SK-N-SH (cell line): ENCODE measurements around the gene RAPGEF3. TPM values are rescaled to one million over a fixed set of nuclear protein-coding genes. Genes with fewer than 3 reads are reported as not detected.

Experiments
- CTCF ChIA-PET: fragments of 300-600, 350-600 bp; formaldehyde crosslinking; extraction: SDS; loops from one replicate; lab custom pipeline; 2021; lab: Yijun Ruan, JAX
- POLR2A ChIA-PET: fragments of 350-600 bp; sonication (Branson Sonifier 250); formaldehyde crosslinking; extraction: SDS; loops from one replicate; lab custom pipeline; 2020; ENCODE audit warnings: antibody characterized with exemption, inconsistent platforms; lab: Yijun Ruan, JAX
- DNase-seq: peaks from one replicate; pipeline ENCODE4 v3.0.0; 2012
- H2AFZ ChIP-seq: fragments of 200-600 bp; sonication (generic); 2 replicates; pipeline ENCODE4 v1.8.1; 2016; ENCODE audit warnings: antibody characterized with exemption, mild to moderate bottlenecking, low read depth
- H3F3A ChIP-seq: fragments of 200-600 bp; sonication (generic); replicated peaks from 2 replicates; pipeline ENCODE3; 2016; ENCODE audit warnings: antibody characterized with exemption, mild to moderate bottlenecking; ENCODE audit not compliant: insufficient read depth
- H3K27ac ChIP-seq, 2 experiments: fragments of 200-500 bp in 1 of 2; fragments of 200-600 bp in 1 of 2; sonication (Bioruptor generic) in 1 of 2; sonication (generic), shearing (Covaris generic) in 1 of 2; 2 replicates each; pipeline versions ENCODE4 v1.5.1 to v1.6.1; 2014 to 2016; ENCODE audit warnings: low read depth in 2 of 2, inconsistent platforms in 1 of 2, low read length in 1 of 2, mild to moderate bottlenecking in 1 of 2, mixed read lengths in 1 of 2
- H3K27me3 ChIP-seq: fragments of 200-600 bp; sonication (generic), shearing (Covaris generic); 2 replicates; pipeline ENCODE4 v1.6.1; 2016; ENCODE audit warnings: mixed run types; ENCODE audit not compliant: insufficient read depth
- H3K36me3 ChIP-seq, 2 experiments: fragments of 200-500 bp in 1 of 2; fragments of 200-600 bp in 1 of 2; sonication (Bioruptor generic) in 1 of 2; sonication (generic) in 1 of 2; replicated peaks in 1 of 2; 2 replicates each; pipeline versions ENCODE3 to v1.5.1; 2014 to 2016; ENCODE audit warnings: low read length in 1 of 2, mild to moderate bottlenecking in 1 of 2; ENCODE audit not compliant: insufficient read depth in 2 of 2, control insufficient read depth in 1 of 2
- H3K4me1 ChIP-seq, 2 experiments: fragments of 200-500 bp in 1 of 2; fragments of 200-600 bp in 1 of 2; sonication (Bioruptor generic) in 1 of 2; sonication (generic), shearing (Covaris generic) in 1 of 2; 2 replicates each; pipeline versions ENCODE4 v1.5.1 to v1.6.1; 2014 to 2016; ENCODE audit warnings: low read depth in 1 of 2, low read length in 1 of 2, mixed run types in 1 of 2; ENCODE audit not compliant: insufficient read depth in 2 of 2, control insufficient read depth in 1 of 2
- H3K4me2 ChIP-seq: fragments of 200-600 bp; sonication (generic), shearing (Covaris generic); 2 replicates; pipeline ENCODE4 v1.6.1; 2017; ENCODE audit warnings: mixed run types
- H3K4me3 ChIP-seq, 2 experiments: fragments of 200-500 bp in 1 of 2; fragments of 200-600 bp in 1 of 2; sonication (Bioruptor generic) in 1 of 2; sonication (generic), shearing (Covaris generic) in 1 of 2; 2 replicates each; pipeline versions ENCODE4 v1.5.1 to v1.8.1; 2014 to 2016; ENCODE audit warnings: low read depth in 2 of 2, inconsistent platforms in 1 of 2, low read length in 1 of 2, mild to moderate bottlenecking in 1 of 2, mixed read lengths in 1 of 2, moderate library complexity in 1 of 2
- H3K79me2 ChIP-seq: fragments of 200-600 bp; sonication (generic); 2 replicates; pipeline ENCODE4 v1.8.1; 2017; ENCODE audit warnings: mild to moderate bottlenecking; ENCODE audit not compliant: insufficient read depth
- H3K9ac ChIP-seq: fragments of 200-600 bp; sonication (generic); 2 replicates; pipeline ENCODE4 v1.6.1; 2017; ENCODE audit warnings: mixed run types
- H3K9me2 ChIP-seq: fragments of 200-600 bp; sonication (generic); 2 replicates; pipeline ENCODE4 v1.6.1; 2017; ENCODE audit warnings: mixed run types
- H3K9me3 ChIP-seq: fragments of 200-600 bp; sonication (generic); 2 replicates; pipeline ENCODE4 v1.6.1; 2017; ENCODE audit warnings: mixed run types, mild to moderate bottlenecking, moderate library complexity
- H4K20me1 ChIP-seq: fragments of 200-600 bp; sonication (generic); 2 replicates; pipeline ENCODE4 v1.6.1; 2017; ENCODE audit warnings: mild to moderate bottlenecking, mixed run types; ENCODE audit not compliant: insufficient read depth
- CHD2 ChIP-seq: fragments of 150-350 bp; IDR thresholded peaks from 2 replicates; pipeline ENCODE4 v1.6.1; 2018; ENCODE audit warnings: low read length; ENCODE audit not compliant: partially characterized antibody
- ELF1 ChIP-seq: IDR thresholded peaks from 2 replicates; pipeline ENCODE4 v1.4.0; 2012
- EP300 ChIP-seq, 2 experiments: IDR thresholded peaks; 2 replicates each; pipeline versions ENCODE4 v1.4.0 to v1.6.1; 2012; ENCODE audit warnings: borderline replicate concordance in 1 of 2, low read depth in 1 of 2, low read length in 1 of 2
- EZH2phosphoT487 ChIP-seq: fragments of 200-600 bp; sonication (generic); IDR thresholded peaks from 2 replicates; pipeline ENCODE4 v1.6.1; 2017; ENCODE audit warnings: low read depth, mixed run types, mild to moderate bottlenecking, antibody characterized with exemption, moderate library complexity, borderline replicate concordance
- FOXM1 ChIP-seq: IDR thresholded peaks from 2 replicates; pipeline ENCODE4 v1.4.0; 2012; ENCODE audit warnings: low read depth, mild to moderate bottlenecking
- GABPA ChIP-seq: IDR thresholded peaks from 2 replicates; pipeline ENCODE4 v1.4.0; 2012; ENCODE audit warnings: low read depth, mild to moderate bottlenecking
- GATA2 ChIP-seq: sonication (generic); formaldehyde crosslinking; IDR thresholded peaks from 2 replicates; pipeline ENCODE4 v1.5.0; 2020; ENCODE audit warnings: mild to moderate bottlenecking, missing genetic modification reagents
- IRF3 ChIP-seq: fragments of 150-350 bp; IDR thresholded peaks from 2 replicates; pipeline ENCODE4 v1.6.1; 2016; ENCODE audit warnings: mild to moderate bottlenecking, low read depth, low read length
- JUND ChIP-seq: IDR thresholded peaks from 2 replicates; pipeline ENCODE4 v1.4.0; 2012
- MAX ChIP-seq: IDR thresholded peaks from 2 replicates; pipeline ENCODE4 v1.4.0; 2012; ENCODE audit warnings: low read depth
- MEF2A ChIP-seq: IDR thresholded peaks from 2 replicates; pipeline ENCODE4 v1.4.0; 2012; ENCODE audit warnings: low read depth, borderline replicate concordance
- RAD21 ChIP-seq: IDR thresholded peaks from 2 replicates; pipeline ENCODE4 v1.6.1; 2012; ENCODE audit warnings: mild to moderate bottlenecking, low read length
- RCOR1 ChIP-seq: fragments of 150-350 bp; IDR thresholded peaks from 2 replicates; pipeline ENCODE4 v1.6.1; 2017; ENCODE audit warnings: antibody characterized with exemption, low read length
- REST ChIP-seq: IDR thresholded peaks from 2 replicates; pipeline ENCODE4 v1.6.1; 2012; ENCODE audit warnings: mild to moderate bottlenecking, low read depth, low read length, moderate library complexity
- RFX5 ChIP-seq: IDR thresholded peaks from 2 replicates; pipeline ENCODE4 v1.6.1; 2012; ENCODE audit warnings: mild to moderate bottlenecking, improper control_type of control experiment, low read length
- RXRA ChIP-seq: IDR thresholded peaks from 2 replicates; pipeline ENCODE4 v1.4.0; 2012; ENCODE audit warnings: low read depth, mild to moderate bottlenecking, borderline replicate concordance
- TCF12 ChIP-seq: IDR thresholded peaks from 2 replicates; pipeline ENCODE4 v1.4.0; 2012
- WGBS: methylation state at CpG from one replicate; pipeline ENCODE4 v1.1.6; 2017; ENCODE audit warnings: low lambda C conversion rate; 5-methylcytosine and 5-hydroxymethylcytosine counted together
- polyA plus RNA-seq, 3 experiments: library from polyadenylated mRNA; depleted of rRNA; stranded (reverse); fragments of >200 nt; gene quantifications; 2 replicates each; pipeline ENCODE4 v1.2.3, GENCODE V29; 2012
- TF ChIP-seq, protein P1 (sequence below): IDR thresholded peaks from 2 replicates; pipeline ENCODE4 v1.4.0; 2012; ENCODE audit warnings: low read depth, borderline replicate concordance

RAPGEF3 gene
- polyA plus RNA-seq, 1 of the 3 experiments (the other 2 are of a cell fraction): 0.90 TPM

- ChIA-PET POLR2A (interaction anchor here (0.8 to 1.7 kb wide), 3 partner anchors 16 to 49 kb away, joined by 3 to 7 read pairs (median 3); no protein-coding TSS in a partner anchor), CTCF (interaction anchor here (0.6 to 22.9 kb wide), 14 partner anchors 7 to 939 kb away, joined by 3 to 1294 read pairs (median 10); partner anchors contain the start of genes ENDOU, RAPGEF3 and RPAP3)
- H3K27me3 ChIP-seq: no peaks in the 10 kb centered on the region
- no peak overlapping the region for H3K9ac ChIP-seq
- peaks cover 0 to 13% of the 10 kb centered on the region in 2 experiments for H3K36me3 ChIP-seq
- H3K9me3 ChIP-seq: no peaks in the 10 kb centered on the region
- H3K79me2 ChIP-seq: no peaks in the 10 kb centered on the region
- TF ChIP-seq JUND (no peak), RXRA (no peak), RAD21 (no peak), GATA2 (CRISPR knock-in tag) (no peak), EP300 (IDR thresholded peaks at IDR 0.05; ENCODE audit: borderline replicate concordance in 1 of 2, low read depth in 1 of 2, low read length in 1 of 2) (no peak), RFX5 (no peak), FOXM1 (no peak), EZH2phosphoT487 (no peak), RCOR1 (no peak), MAX (no peak), CHD2 (no peak), IRF3 (no peak), TCF12 (no peak), REST (no peak), ELF1 (no peak), MEF2A (no peak), GABPA (no peak)
- TF ChIP-seq, protein P1, sequence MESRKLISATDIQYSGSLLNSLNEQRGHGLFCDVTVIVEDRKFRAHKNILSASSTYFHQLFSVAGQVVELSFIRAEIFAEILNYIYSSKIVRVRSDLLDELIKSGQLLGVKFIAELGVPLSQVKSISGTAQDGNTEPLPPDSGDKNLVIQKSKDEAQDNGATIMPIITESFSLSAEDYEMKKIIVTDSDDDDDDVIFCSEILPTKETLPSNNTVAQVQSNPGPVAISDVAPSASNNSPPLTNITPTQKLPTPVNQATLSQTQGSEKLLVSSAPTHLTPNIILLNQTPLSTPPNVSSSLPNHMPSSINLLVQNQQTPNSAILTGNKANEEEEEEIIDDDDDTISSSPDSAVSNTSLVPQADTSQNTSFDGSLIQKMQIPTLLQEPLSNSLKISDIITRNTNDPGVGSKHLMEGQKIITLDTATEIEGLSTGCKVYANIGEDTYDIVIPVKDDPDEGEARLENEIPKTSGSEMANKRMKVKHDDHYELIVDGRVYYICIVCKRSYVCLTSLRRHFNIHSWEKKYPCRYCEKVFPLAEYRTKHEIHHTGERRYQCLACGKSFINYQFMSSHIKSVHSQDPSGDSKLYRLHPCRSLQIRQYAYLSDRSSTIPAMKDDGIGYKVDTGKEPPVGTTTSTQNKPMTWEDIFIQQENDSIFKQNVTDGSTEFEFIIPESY: no peak
- H3K4me3 ChIP-seq: no peak overlapping the region
- H3F3A ChIP-seq: peaks cover 32% of the 10 kb centered on the region
- WGBS: 71% methylated on average over 14 of the region's 14 CpGs
- peaks cover 18 to 47% of the 10 kb centered on the region in 2 experiments; a peak in 3 of 4 replicates for H3K4me1 ChIP-seq
- peak overlapping the region in 1 of 2 experiments; percentile 79; a peak in 2 of 4 replicates for H3K27ac ChIP-seq
- H2AFZ ChIP-seq: no peak overlapping the region
- H3K9me2 ChIP-seq: no peaks in the 10 kb centered on the region
- no peaks in the 10 kb centered on the region for H4K20me1 ChIP-seq
- no peak for DNase-seq
- H3K4me2 ChIP-seq: no peak overlapping the region
Measured at GRCh38 chr12:47778881-47779280, 20.2 kb upstream of the RAPGEF3 start.
